PFSK-1 (cell line): ENCODE results near the gene UQCRC2.

Experiments used
- POLR2AphosphoS5 ChIP-seq: IDR thresholded peaks from 2 replicates; pipeline ENCODE4 v1.6.1; 2012; ENCODE audit warnings: low read depth, mild to moderate bottlenecking, control low read depth, low read length, moderate library complexity
- SIN3A ChIP-seq: IDR thresholded peaks from 2 replicates; pipeline ENCODE4 v1.6.1; 2012; ENCODE audit warnings: mild to moderate bottlenecking, low read length, moderate library complexity, borderline replicate concordance; ENCODE audit not compliant: insufficient read depth

GRCh38 chr16:21946889-21947635 lies 6.1 kb upstream of the UQCRC2 start:
- TF ChIP-seq POLR2AphosphoS5 (no peak), SIN3A (no peak)
